ENCODE data around the gene KRT7. TPM values are rescaled to one million over a fixed set of nuclear protein-coding genes. Genes with fewer than 3 reads are reported as not detected.
A peak's percentile ranks its signal among the peaks of the same experiment; 100 is the strongest.

The KRT7 gene
- total and polyA plus RNA-seq, 2 donors (not counting 3 experiments of a cell fraction or from before 2014, with no cell fraction given) = 120 to 293 TPM

GRCh38 chr12:52278575-52279421 lies 45.8 kb downstream of the KRT7 start:
- BruUV-seq (replicated peaks) = no TSS peak
- no peaks in the 10 kb centered on the region for H3K9me1 ChIP-seq (replicated peaks; ENCODE audit: control insufficient read depth, extremely low read depth, insufficient read depth, low read length)
- H3K27me3 ChIP-seq (ENCODE audit: control insufficient read depth in 2 of 2, insufficient read depth in 2 of 2, low read length in 2 of 2) = peaks cover 12% of the 10 kb centered on the region in 2 experiments
- no peak for TF ChIP-seq GATA2 (IDR thresholded peaks at IDR 0.05; ENCODE audit: insufficient read depth, insufficient read length, low read depth, low read length)
- TF ChIP-seq, protein P1, sequence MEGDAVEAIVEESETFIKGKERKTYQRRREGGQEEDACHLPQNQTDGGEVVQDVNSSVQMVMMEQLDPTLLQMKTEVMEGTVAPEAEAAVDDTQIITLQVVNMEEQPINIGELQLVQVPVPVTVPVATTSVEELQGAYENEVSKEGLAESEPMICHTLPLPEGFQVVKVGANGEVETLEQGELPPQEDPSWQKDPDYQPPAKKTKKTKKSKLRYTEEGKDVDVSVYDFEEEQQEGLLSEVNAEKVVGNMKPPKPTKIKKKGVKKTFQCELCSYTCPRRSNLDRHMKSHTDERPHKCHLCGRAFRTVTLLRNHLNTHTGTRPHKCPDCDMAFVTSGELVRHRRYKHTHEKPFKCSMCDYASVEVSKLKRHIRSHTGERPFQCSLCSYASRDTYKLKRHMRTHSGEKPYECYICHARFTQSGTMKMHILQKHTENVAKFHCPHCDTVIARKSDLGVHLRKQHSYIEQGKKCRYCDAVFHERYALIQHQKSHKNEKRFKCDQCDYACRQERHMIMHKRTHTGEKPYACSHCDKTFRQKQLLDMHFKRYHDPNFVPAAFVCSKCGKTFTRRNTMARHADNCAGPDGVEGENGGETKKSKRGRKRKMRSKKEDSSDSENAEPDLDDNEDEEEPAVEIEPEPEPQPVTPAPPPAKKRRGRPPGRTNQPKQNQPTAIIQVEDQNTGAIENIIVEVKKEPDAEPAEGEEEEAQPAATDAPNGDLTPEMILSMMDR (IDR thresholded peaks at IDR 0.05; ENCODE audit: extremely low read depth in 1 of 2, insufficient read depth in 1 of 2, low read depth in 1 of 2, low read length in 2 of 2) = peak; percentile 98 to 100
- H3K27ac ChIP-seq (ENCODE audit: insufficient read depth, low read depth, low read length) = no peak overlapping the region
- peak overlapping the region; percentile 80 for H2AFZ ChIP-seq (ENCODE audit: low read depth, low read length)
- no peaks in the 10 kb centered on the region for H4K20me1 ChIP-seq (replicated peaks; ENCODE audit: control insufficient read depth, extremely low read depth, insufficient read depth, low read length)
- peak overlapping the region; percentile 63 for H3K4me2 ChIP-seq (ENCODE audit: insufficient read depth, low read length)
- dilution Hi-C loops (cut with MboI; ENCODE audit: extremely low pct_ligation_motif_present, low sequenced_read_pairs) = no loop called here
- ChIA-PET CTCF (interaction anchor here (0.6 to 3.7 kb wide), 59 partner anchors 8 to 607 kb away, joined by 3 to 30 read pairs (median 4); partner anchors contain the start of gene KRT7), POLR2A (interaction anchor here (0.7 kb wide), 1 partner anchor 57 kb away, joined by 6 read pairs; no protein-coding TSS in a partner anchor)
- H3K9me3 ChIP-seq (replicated peaks; ENCODE audit: control insufficient read depth, insufficient read depth, low read length) = no peaks in the 10 kb centered on the region
- peak; percentile 31 for FAIRE-seq
- peak; percentile 64 for DNase-seq (ENCODE audit: low read depth, low spot score)
- no peaks in the 10 kb centered on the region for H3K79me2 ChIP-seq (ENCODE audit: control insufficient read depth, insufficient read depth, low read length)
- intact Hi-C loops (cut with micrococcal nuclease) = loop anchor here (1.0 to 2.0 kb wide), 2 partner anchors 65 to 122 kb away; no protein-coding TSS in a partner anchor
- no peaks in the 10 kb centered on the region for H3K36me3 ChIP-seq (ENCODE audit: control insufficient read depth in 2 of 2, extremely low read depth in 1 of 2, insufficient read depth in 2 of 2, low read length in 2 of 2)
- H3K4me3 ChIP-seq (replicated peaks in 1 of 3; ENCODE audit: insufficient read depth in 1 of 3, low read depth in 1 of 3, low read length in 3 of 3) = no peak overlapping the region
- no peak overlapping the region for H3K9ac ChIP-seq (replicated peaks; ENCODE audit: extremely low read depth, insufficient read depth, low read length)
- peaks cover 3% of the 10 kb centered on the region for H3K4me1 ChIP-seq (ENCODE audit: control insufficient read depth, extremely low read depth, insufficient read depth, low read length)
